ENCODE data around the gene RTTN. TPM values are rescaled to one million over a fixed set of nuclear protein-coding genes. Genes with fewer than 3 reads are reported as not detected.
A peak's percentile ranks its signal among the peaks of the same experiment; 100 is the strongest.

Gene RTTN
- total and polyA plus RNA-seq, 4 donors, result 1.1 to 14.3 (median 8.8) TPM

DNA sequence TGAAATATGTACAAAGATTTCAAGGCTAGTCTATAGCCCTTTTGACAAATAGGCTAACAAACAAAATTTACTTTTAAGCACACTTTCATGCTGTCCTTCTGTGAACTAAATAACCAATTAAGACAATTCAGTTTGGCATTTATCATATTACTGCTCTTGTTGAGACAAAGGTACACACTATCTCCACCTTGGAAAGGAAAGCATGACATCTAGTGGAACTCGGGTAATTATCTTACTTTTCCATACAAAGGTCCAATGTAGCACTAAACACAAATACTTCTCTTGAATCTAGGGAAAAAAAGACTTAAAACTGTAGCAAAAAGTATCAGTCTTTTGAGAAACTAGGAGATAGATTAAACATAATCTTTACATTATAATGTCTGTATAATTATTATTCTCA, 132.8 kb downstream of the RTTN start:
- H3K36me3 ChIP-seq (ENCODE audit: control insufficient read depth in 4 of 4, insufficient read depth in 3 of 4, low read depth in 1 of 4, low read length in 3 of 4), result peaks cover 0 to 15% (median under 1%) of the 10 kb centered on the region in 4 donors
- WGBS, result 37% methylated on average over 1 of the region's 1 CpG
- no peak for TF ChIP-seq MAX (IDR thresholded peaks at IDR 0.05)
- no peak for TF ChIP-seq FOXA1 (IDR thresholded peaks at IDR 0.05)
- TF ChIP-seq, protein P1, sequence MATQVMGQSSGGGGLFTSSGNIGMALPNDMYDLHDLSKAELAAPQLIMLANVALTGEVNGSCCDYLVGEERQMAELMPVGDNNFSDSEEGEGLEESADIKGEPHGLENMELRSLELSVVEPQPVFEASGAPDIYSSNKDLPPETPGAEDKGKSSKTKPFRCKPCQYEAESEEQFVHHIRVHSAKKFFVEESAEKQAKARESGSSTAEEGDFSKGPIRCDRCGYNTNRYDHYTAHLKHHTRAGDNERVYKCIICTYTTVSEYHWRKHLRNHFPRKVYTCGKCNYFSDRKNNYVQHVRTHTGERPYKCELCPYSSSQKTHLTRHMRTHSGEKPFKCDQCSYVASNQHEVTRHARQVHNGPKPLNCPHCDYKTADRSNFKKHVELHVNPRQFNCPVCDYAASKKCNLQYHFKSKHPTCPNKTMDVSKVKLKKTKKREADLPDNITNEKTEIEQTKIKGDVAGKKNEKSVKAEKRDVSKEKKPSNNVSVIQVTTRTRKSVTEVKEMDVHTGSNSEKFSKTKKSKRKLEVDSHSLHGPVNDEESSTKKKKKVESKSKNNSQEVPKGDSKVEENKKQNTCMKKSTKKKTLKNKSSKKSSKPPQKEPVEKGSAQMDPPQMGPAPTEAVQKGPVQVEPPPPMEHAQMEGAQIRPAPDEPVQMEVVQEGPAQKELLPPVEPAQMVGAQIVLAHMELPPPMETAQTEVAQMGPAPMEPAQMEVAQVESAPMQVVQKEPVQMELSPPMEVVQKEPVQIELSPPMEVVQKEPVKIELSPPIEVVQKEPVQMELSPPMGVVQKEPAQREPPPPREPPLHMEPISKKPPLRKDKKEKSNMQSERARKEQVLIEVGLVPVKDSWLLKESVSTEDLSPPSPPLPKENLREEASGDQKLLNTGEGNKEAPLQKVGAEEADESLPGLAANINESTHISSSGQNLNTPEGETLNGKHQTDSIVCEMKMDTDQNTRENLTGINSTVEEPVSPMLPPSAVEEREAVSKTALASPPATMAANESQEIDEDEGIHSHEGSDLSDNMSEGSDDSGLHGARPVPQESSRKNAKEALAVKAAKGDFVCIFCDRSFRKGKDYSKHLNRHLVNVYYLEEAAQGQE (IDR thresholded peaks at IDR 0.05), result no peak
- TF ChIP-seq, protein P2, sequence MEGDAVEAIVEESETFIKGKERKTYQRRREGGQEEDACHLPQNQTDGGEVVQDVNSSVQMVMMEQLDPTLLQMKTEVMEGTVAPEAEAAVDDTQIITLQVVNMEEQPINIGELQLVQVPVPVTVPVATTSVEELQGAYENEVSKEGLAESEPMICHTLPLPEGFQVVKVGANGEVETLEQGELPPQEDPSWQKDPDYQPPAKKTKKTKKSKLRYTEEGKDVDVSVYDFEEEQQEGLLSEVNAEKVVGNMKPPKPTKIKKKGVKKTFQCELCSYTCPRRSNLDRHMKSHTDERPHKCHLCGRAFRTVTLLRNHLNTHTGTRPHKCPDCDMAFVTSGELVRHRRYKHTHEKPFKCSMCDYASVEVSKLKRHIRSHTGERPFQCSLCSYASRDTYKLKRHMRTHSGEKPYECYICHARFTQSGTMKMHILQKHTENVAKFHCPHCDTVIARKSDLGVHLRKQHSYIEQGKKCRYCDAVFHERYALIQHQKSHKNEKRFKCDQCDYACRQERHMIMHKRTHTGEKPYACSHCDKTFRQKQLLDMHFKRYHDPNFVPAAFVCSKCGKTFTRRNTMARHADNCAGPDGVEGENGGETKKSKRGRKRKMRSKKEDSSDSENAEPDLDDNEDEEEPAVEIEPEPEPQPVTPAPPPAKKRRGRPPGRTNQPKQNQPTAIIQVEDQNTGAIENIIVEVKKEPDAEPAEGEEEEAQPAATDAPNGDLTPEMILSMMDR (IDR thresholded peaks at IDR 0.05; ENCODE audit: low read depth, low read length, missing input control), result peak; percentile 16
- TF ChIP-seq FOXA2 (IDR thresholded peaks at IDR 0.05), result no peak
- no peak for TF ChIP-seq ZBTB33 (IDR thresholded peaks at IDR 0.05)
- no peak for TF ChIP-seq RXRA (IDR thresholded peaks at IDR 0.05)
- peak; percentile 82 for TF ChIP-seq RAD21 (IDR thresholded peaks at IDR 0.05)
- TF ChIP-seq JUND (IDR thresholded peaks at IDR 0.05), result no peak
- no peak for TF ChIP-seq SP1 (IDR thresholded peaks at IDR 0.05)
- TF ChIP-seq, protein P3, sequence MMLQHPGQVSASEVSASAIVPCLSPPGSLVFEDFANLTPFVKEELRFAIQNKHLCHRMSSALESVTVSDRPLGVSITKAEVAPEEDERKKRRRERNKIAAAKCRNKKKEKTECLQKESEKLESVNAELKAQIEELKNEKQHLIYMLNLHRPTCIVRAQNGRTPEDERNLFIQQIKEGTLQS (IDR thresholded peaks at IDR 0.05), result no peak
- TF ChIP-seq TAF1 (conservative IDR thresholded peaks at IDR 0.05), result no peak
- TF ChIP-seq GABPA (IDR thresholded peaks at IDR 0.05 in 1 of 2, conservative IDR thresholded peaks at IDR 0.05 in 1 of 2), result no peak
- TF ChIP-seq HNF4A (conservative IDR thresholded peaks at IDR 0.05), result peak in 1 of 2 donors; percentile 11
- TF ChIP-seq EGR1 (IDR thresholded peaks at IDR 0.05; ENCODE audit: low read depth in 2 of 2), result no peak
- TF ChIP-seq YY1 (IDR thresholded peaks at IDR 0.05), result no peak
- TF ChIP-seq NR2F2 (IDR thresholded peaks at IDR 0.05), result no peak
- no peak for TF ChIP-seq HNF4G (IDR thresholded peaks at IDR 0.05)
- H3K4me1 ChIP-seq (ENCODE audit: control insufficient read depth in 4 of 4, insufficient read depth in 4 of 4, low read length in 3 of 4), result no peaks in the 10 kb centered on the region
- H3K9me3 ChIP-seq (ENCODE audit: control insufficient read depth in 4 of 4, low read length in 3 of 4), result no peaks in the 10 kb centered on the region
- H3K9ac ChIP-seq (ENCODE audit: low read depth in 1 of 2, low read length in 2 of 2), result no peak overlapping the region
- no peak overlapping the region for H3K27ac ChIP-seq (ENCODE audit: low read depth in 1 of 2, low read length in 2 of 2)
- no peaks in the 10 kb centered on the region for H3K27me3 ChIP-seq (ENCODE audit: control insufficient read depth in 4 of 4, insufficient read depth in 4 of 4, low read length in 3 of 4)
- DNase-seq (ENCODE audit: low spot score), result no peak
- no peak overlapping the region for H3K4me3 ChIP-seq (ENCODE audit: low read depth in 1 of 3, low read length in 3 of 3)
